ENCODE results near the gene PLEKHM3.

The PLEKHM3 gene

GRCh38 chr2:208049441-208049840 is 24.1 kb upstream of the PLEKHM3 start:
- Histone ChIP-seq H3K36me3 (ENCODE audit: control insufficient read depth, insufficient read depth, low read length) (no peaks in the 10 kb centered on the region), H3K4me3 (replicated peaks; ENCODE audit: low read depth, low read length) (no peak overlapping the region), H3K27me3 (replicated peaks; ENCODE audit: control insufficient read depth, insufficient read depth, low read length) (no peaks in the 10 kb centered on the region)
- no peak for DNase-seq (ENCODE audit: extremely low read depth, insufficient read length)
- TF ChIP-seq CTCF (IDR thresholded peaks at IDR 0.05; ENCODE audit: insufficient read depth, low read length, poor library complexity, severe bottlenecking): no peak

DNA sequence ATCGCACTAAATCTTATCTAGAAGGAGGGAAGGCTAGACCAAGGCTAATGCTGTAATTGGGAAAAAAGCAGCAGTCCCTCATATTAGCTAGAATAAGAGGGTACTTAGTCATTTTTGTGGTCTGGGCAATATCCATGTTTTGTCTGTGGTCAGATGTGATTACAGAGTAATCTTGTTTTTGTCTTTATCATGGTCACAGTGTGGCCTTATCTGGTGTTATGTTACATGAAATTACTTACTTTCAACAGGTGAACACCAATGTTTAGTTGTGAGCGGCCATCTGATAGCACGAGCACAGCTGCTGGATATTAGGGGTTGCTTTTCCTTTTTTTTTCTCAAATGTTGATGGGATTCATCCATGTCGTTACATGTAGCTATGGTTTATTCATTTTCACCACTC is 23.7 kb upstream of the PLEKHM3 start:
- Histone ChIP-seq H3K27me3 (replicated peaks; ENCODE audit: control insufficient read depth, insufficient read depth, low read length) (no peaks in the 10 kb centered on the region), H3K36me3 (ENCODE audit: control insufficient read depth, insufficient read depth, low read length) (no peaks in the 10 kb centered on the region), H3K4me3 (replicated peaks; ENCODE audit: low read depth, low read length) (no peak overlapping the region)
- TF ChIP-seq CTCF (IDR thresholded peaks at IDR 0.05; ENCODE audit: insufficient read depth, low read length, poor library complexity, severe bottlenecking): no peak
- no peak for DNase-seq (ENCODE audit: extremely low read depth, insufficient read length)

GRCh38 chr2:208047840-208048239 is 22.5 kb upstream of the PLEKHM3 start:
- Histone ChIP-seq H3K36me3 (ENCODE audit: control insufficient read depth, insufficient read depth, low read length) (no peaks in the 10 kb centered on the region), H3K27me3 (replicated peaks; ENCODE audit: control insufficient read depth, insufficient read depth, low read length) (no peaks in the 10 kb centered on the region), H3K4me3 (replicated peaks; ENCODE audit: low read depth, low read length) (no peak overlapping the region)
- no peak for TF ChIP-seq CTCF (IDR thresholded peaks at IDR 0.05; ENCODE audit: insufficient read depth, low read length, poor library complexity, severe bottlenecking)
- no peak for DNase-seq (ENCODE audit: extremely low read depth, insufficient read length)

DNA sequence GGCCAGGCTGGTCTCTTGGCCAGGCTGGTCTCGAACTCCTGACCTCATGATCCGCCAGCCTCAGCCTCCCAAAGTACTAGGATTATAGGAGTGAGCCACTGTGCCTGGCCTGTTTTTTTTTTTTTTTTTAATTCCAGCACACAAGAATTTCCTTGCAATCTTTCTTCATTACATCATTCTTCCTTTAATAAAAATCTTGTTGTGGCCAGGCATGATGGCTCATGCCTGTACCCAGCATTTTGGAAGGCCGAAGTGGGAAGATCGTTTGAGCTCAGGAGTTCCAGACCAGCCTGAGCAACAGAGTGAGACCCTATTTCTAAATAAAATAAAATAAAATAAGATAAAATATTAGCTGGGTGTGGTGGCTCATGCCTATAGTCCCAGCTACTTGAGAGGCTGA is 21.4 kb upstream of the PLEKHM3 start:
- H3K27me3 ChIP-seq (replicated peaks; ENCODE audit: control insufficient read depth, insufficient read depth, low read length): no peaks in the 10 kb centered on the region
- H3K4me3 ChIP-seq (replicated peaks; ENCODE audit: low read depth, low read length): no peak overlapping the region
- no peak for DNase-seq (ENCODE audit: extremely low read depth, insufficient read length)
- H3K36me3 ChIP-seq (ENCODE audit: control insufficient read depth, insufficient read depth, low read length): no peaks in the 10 kb centered on the region
- TF ChIP-seq CTCF (IDR thresholded peaks at IDR 0.05; ENCODE audit: insufficient read depth, low read length, poor library complexity, severe bottlenecking): no peak

DNA sequence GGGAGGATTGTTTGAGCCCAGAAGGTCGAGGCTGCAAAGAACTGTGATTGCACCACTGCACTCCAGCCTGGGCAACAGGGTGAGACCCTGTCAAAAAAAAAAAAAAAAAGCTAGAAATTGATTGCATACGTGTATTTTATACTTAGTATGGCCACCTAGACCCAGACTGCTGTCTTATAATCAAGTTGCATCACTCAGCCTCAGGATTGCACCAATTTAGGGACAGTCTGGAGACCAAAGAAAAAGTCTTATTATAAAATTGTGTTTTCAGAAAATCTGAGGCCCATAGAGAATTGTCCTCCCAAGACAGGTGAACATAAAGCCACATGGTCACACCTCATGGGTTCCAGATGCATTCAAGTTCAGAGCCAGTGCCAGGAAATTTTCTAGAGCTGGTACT is 17.1 kb upstream of the PLEKHM3 start:
- no peaks in the 10 kb centered on the region for H3K27me3 ChIP-seq (replicated peaks; ENCODE audit: control insufficient read depth, insufficient read depth, low read length)
- no peak for TF ChIP-seq CTCF (IDR thresholded peaks at IDR 0.05; ENCODE audit: insufficient read depth, low read length, poor library complexity, severe bottlenecking)
- H3K4me3 ChIP-seq (replicated peaks; ENCODE audit: low read depth, low read length): no peak overlapping the region
- no peaks in the 10 kb centered on the region for H3K36me3 ChIP-seq (ENCODE audit: control insufficient read depth, insufficient read depth, low read length)
- DNase-seq (ENCODE audit: extremely low read depth, insufficient read length): no peak

GRCh38 chr2:208042041-208042440 is 16.7 kb upstream of the PLEKHM3 start:
- no peaks in the 10 kb centered on the region for H3K27me3 ChIP-seq (replicated peaks; ENCODE audit: control insufficient read depth, insufficient read depth, low read length)
- H3K4me3 ChIP-seq (replicated peaks; ENCODE audit: low read depth, low read length): no peak overlapping the region
- no peak for DNase-seq (ENCODE audit: extremely low read depth, insufficient read length)
- TF ChIP-seq CTCF (IDR thresholded peaks at IDR 0.05; ENCODE audit: insufficient read depth, low read length, poor library complexity, severe bottlenecking): no peak
- H3K36me3 ChIP-seq (ENCODE audit: control insufficient read depth, insufficient read depth, low read length): no peaks in the 10 kb centered on the region

All from GM06990 (cell line).